H9 (cell line): ENCODE results near the gene FHIT. TPM values are rescaled to one million over a fixed set of nuclear protein-coding genes. Genes with fewer than 3 reads are reported as not detected.

ENCODE experiments used
- DNase-seq: peaks from one replicate; pipeline ENCODE4 v3.0.0-alpha.2; 2017
- H2AFZ ChIP-seq: one replicate; pipeline ENCODE4 v1.6.1; 2013; ENCODE audit warnings: mild to moderate bottlenecking, low read length, control low read depth, moderate library complexity
- H2AK5ac ChIP-seq: 2 replicates; pipeline ENCODE4 v1.6.1; 2013; ENCODE audit warnings: low read length, control low read depth, mixed read lengths; ENCODE audit not compliant: insufficient read length
- H2BK120ac ChIP-seq: one replicate; pipeline ENCODE4 v1.6.1; 2013; ENCODE audit warnings: low read depth, mild to moderate bottlenecking, low read length, control low read depth, inconsistent platforms; ENCODE audit not compliant: poor library complexity, severe bottlenecking
- H2BK12ac ChIP-seq: 2 replicates; pipeline ENCODE4 v1.6.1; 2013; ENCODE audit warnings: low read length, control low read depth, mixed read lengths, low read depth; ENCODE audit not compliant: insufficient read length
- H2BK15ac ChIP-seq: 2 replicates; pipeline ENCODE4 v1.6.1; 2013; ENCODE audit warnings: low read depth, low read length, control low read depth
- H2BK20ac ChIP-seq: one replicate; pipeline ENCODE4 v1.6.1; 2013; ENCODE audit warnings: low read depth, mild to moderate bottlenecking, low read length, control low read depth, inconsistent platforms; ENCODE audit not compliant: poor library complexity, severe bottlenecking
- H2BK5ac ChIP-seq: 2 replicates; pipeline ENCODE4 v1.6.1; 2013; ENCODE audit warnings: low read length, control low read depth, mixed read lengths; ENCODE audit not compliant: insufficient read length
- H3K14ac ChIP-seq: 2 replicates; pipeline ENCODE4 v1.6.1; 2013; ENCODE audit warnings: low read length, control low read depth; ENCODE audit not compliant: insufficient read depth
- H3K18ac ChIP-seq: 2 replicates; pipeline ENCODE4 v1.6.1; 2013; ENCODE audit warnings: low read depth, mild to moderate bottlenecking, mixed read lengths, low read length, control low read depth; ENCODE audit not compliant: insufficient read length
- H3K23ac ChIP-seq: 2 replicates; pipeline ENCODE4 v1.6.1; 2013; ENCODE audit warnings: low read length, control low read depth, mixed read lengths, low read depth; ENCODE audit not compliant: insufficient read length
- H3K23me2 ChIP-seq: 2 replicates; pipeline ENCODE4 v1.6.1; 2013; ENCODE audit warnings: low read depth, mild to moderate bottlenecking, mixed read lengths, low read length, control low read depth; ENCODE audit not compliant: insufficient read length, poor library complexity, severe bottlenecking
- H3K27ac ChIP-seq: 2 replicates; pipeline ENCODE4 v1.5.1; 2013; ENCODE audit warnings: low read length, control low read depth, mixed read lengths, low read depth; ENCODE audit not compliant: insufficient read length
- H3K27me3 ChIP-seq: 2 replicates; pipeline ENCODE4 v1.6.1; 2013; ENCODE audit warnings: low read length, control low read depth, inconsistent platforms; ENCODE audit not compliant: insufficient read depth
- H3K4ac ChIP-seq: 2 replicates; pipeline ENCODE4 v1.6.1; 2013; ENCODE audit warnings: low read depth, mild to moderate bottlenecking, control low read depth, inconsistent platforms, low read length, moderate library complexity
- H3K4me1 ChIP-seq: 2 replicates; pipeline ENCODE4 v1.6.1; 2013; ENCODE audit warnings: low read length, control low read depth, inconsistent platforms; ENCODE audit not compliant: insufficient read depth
- H3K4me2 ChIP-seq: 2 replicates; pipeline ENCODE4 v1.6.1; 2013; ENCODE audit warnings: low read length, control low read depth, mixed read lengths; ENCODE audit not compliant: insufficient read length, insufficient read depth
- H3K56ac ChIP-seq: 2 replicates; pipeline ENCODE4 v1.6.1; 2013; ENCODE audit warnings: low read depth, mild to moderate bottlenecking, mixed read lengths, low read length, control low read depth; ENCODE audit not compliant: insufficient read length
- H3K79me1 ChIP-seq: 2 replicates; pipeline ENCODE4 v1.6.1; 2013; ENCODE audit warnings: low read depth, mild to moderate bottlenecking, moderate library complexity, low read length, control low read depth, inconsistent platforms; ENCODE audit not compliant: insufficient read depth, poor library complexity, severe bottlenecking
- H3K79me2 ChIP-seq: 2 replicates; pipeline ENCODE4 v1.6.1; 2013; ENCODE audit warnings: low read length, control low read depth, inconsistent platforms; ENCODE audit not compliant: insufficient read depth
- H3K9ac ChIP-seq: 2 replicates; pipeline ENCODE4 v1.6.1; 2013; ENCODE audit warnings: low read length, control low read depth, mixed read lengths; ENCODE audit not compliant: insufficient read length; ENCODE audit errors: extremely low read depth
- H3K9me3 ChIP-seq: one replicate; pipeline ENCODE4 v1.6.1; 2013; ENCODE audit warnings: low read depth, low read length, inconsistent platforms; ENCODE audit not compliant: control insufficient read depth
- H3T11ph ChIP-seq: one replicate; pipeline ENCODE4 v1.6.1; 2013; ENCODE audit warnings: mild to moderate bottlenecking, low read length, control low read depth, inconsistent platforms
- H4K20me1 ChIP-seq: one replicate; pipeline ENCODE4 v1.6.1; 2013; ENCODE audit not compliant: control insufficient read depth, insufficient read length, insufficient read depth
- H4K5ac ChIP-seq: 2 replicates; pipeline ENCODE4 v1.6.1; 2013; ENCODE audit warnings: low read depth, mild to moderate bottlenecking, mixed read lengths, low read length, control low read depth; ENCODE audit not compliant: insufficient read length
- H4K8ac ChIP-seq: replicated peaks from 2 replicates; pipeline ENCODE4 v1.6.1; 2013; ENCODE audit warnings: low read length, control low read depth, mixed read lengths, low read depth; ENCODE audit not compliant: insufficient read length
- H4K91ac ChIP-seq: 2 replicates; pipeline ENCODE4 v1.6.1; 2013; ENCODE audit warnings: low read depth, mild to moderate bottlenecking, moderate library complexity, mixed read lengths, low read length, control low read depth; ENCODE audit not compliant: insufficient read length
- H3K27ac Mint-ChIP-seq, 3 experiments: 2 replicates in 2 of 3; 3 replicates in 1 of 3; pipeline ENCODE4 v1.8.0; 2020 to 2021; ENCODE audit warnings: mixed read lengths in 3 of 3, mild to moderate bottlenecking in 1 of 3, moderate library complexity in 1 of 3
- H3K27me3 Mint-ChIP-seq: 2 replicates; pipeline ENCODE4 v1.8.0; 2021; ENCODE audit warnings: low read depth, mild to moderate bottlenecking, moderate library complexity, mixed read lengths
- H3K36me3 Mint-ChIP-seq, 3 experiments: 2 replicates in 2 of 3; 3 replicates in 1 of 3; pipeline ENCODE4 v1.8.0; 2020 to 2021; ENCODE audit warnings: low read depth in 3 of 3, mixed read lengths in 3 of 3; ENCODE audit not compliant: insufficient read depth in 1 of 3
- H3K4me1 Mint-ChIP-seq, 2 experiments: 2 replicates each; pipeline ENCODE4 v1.8.0; 2020; ENCODE audit warnings: mixed read lengths in 2 of 2
- H3K4me3 Mint-ChIP-seq, 2 experiments: 2 replicates in 1 of 2; 3 replicates in 1 of 2; pipeline ENCODE4 v1.8.0; 2020 to 2021; ENCODE audit warnings: mild to moderate bottlenecking in 2 of 2, mixed read lengths in 2 of 2, moderate library complexity in 1 of 2
- H3K9me3 Mint-ChIP-seq, 2 experiments: 2 replicates in 1 of 2; 3 replicates in 1 of 2; pipeline ENCODE4 v1.8.0; 2020; ENCODE audit warnings: mild to moderate bottlenecking in 2 of 2, mixed read lengths in 2 of 2, moderate library complexity in 1 of 2
- WGBS: extraction: QIAGEN DNeasy Blood & Tissue Kit; methylation state at CpG from one replicate; pipeline ENCODE4 v1.1.7; 2013; ENCODE audit warnings: missing lambda C conversion rate, low lambda C conversion rate, mixed read lengths; ENCODE audit not compliant: insufficient read length; ENCODE audit errors: extremely low coverage; 5-methylcytosine and 5-hydroxymethylcytosine counted together
- total RNA-seq: library from RNA; stranded (reverse); gene quantifications from 2 replicates; pipeline ENCODE4 v1.2.1, GENCODE V29; 2021
- TF ChIP-seq, protein P1 (sequence below): fragments of 200-600 bp; sonication (generic); conservative IDR thresholded peaks from 3 replicates; pipeline ENCODE4 v1.8.0; 2021; ENCODE audit warnings: antibody characterized with exemption, mild to moderate bottlenecking

Gene FHIT
- total RNA-seq, 1 experiment from 2014 or later = 3.0 TPM

DNA sequence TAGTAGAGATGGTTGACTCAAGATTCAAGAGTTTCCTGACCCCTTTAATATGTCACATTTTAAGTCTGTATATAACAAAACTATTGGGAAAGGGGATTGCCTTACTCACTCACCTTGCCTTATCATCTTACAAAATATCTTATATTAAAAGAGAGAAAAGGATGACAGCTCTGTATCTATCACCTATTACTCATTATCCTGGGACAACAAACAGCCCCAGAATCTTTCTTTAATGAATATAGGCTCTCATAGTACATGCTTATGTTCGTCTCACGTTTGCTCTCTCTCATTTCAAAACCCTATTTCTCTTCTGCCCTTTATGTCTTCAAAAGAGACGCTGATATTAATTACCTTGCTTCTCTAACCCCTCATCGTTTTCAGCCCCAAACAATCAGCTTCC is 1178.0 kb downstream of the FHIT start:
- Histone ChIP-seq H3K27ac (no peak overlapping the region), H2BK15ac (no peak overlapping the region)

More for the DNA sequence above, 1178.0 kb downstream of the FHIT start:
- Histone ChIP-seq H4K8ac (no peak overlapping the region), H3K79me1 (no peaks in the 10 kb centered on the region), H3K23me2 (no peaks in the 10 kb centered on the region), H3K9me3 (no peaks in the 10 kb centered on the region), H3K9ac (no peak overlapping the region), H2BK5ac (no peak overlapping the region), H3K18ac (no peak overlapping the region), H2BK20ac (no peak overlapping the region), H3K4ac (no peak overlapping the region), H3K56ac (no peak overlapping the region), H4K91ac (no peak overlapping the region), H3K4me2 (no peak overlapping the region), H4K5ac (no peak overlapping the region), H2BK120ac (no peak overlapping the region), H3K14ac (no peak overlapping the region), H3K79me2 (no peaks in the 10 kb centered on the region; the same call in 1 of the 2 replicates), H2AK5ac (no peak overlapping the region), H3T11ph (no peak overlapping the region), H4K20me1 (no peaks in the 10 kb centered on the region), H2BK12ac (no peak overlapping the region), H2AFZ (no peak overlapping the region), H3K27me3 (no peaks in the 10 kb centered on the region), H3K4me1 (no peaks in the 10 kb centered on the region), H3K23ac (no peak overlapping the region)
- H3K27ac Mint-ChIP-seq = no peak overlapping the region; a peak in 1 of 7 replicates
- peaks cover 0 to under 1% (median 0%) of the 10 kb centered on the region in 3 experiments; a peak in 1 of 7 replicates for H3K36me3 Mint-ChIP-seq
- H3K27me3 Mint-ChIP-seq = no peaks in the 10 kb centered on the region; the same call in 1 of the 2 replicates
- peaks cover 0 to 10% of the 10 kb centered on the region in 2 experiments; a peak in 2 of 4 replicates for H3K4me1 Mint-ChIP-seq
- no peak for DNase-seq
- H3K4me3 Mint-ChIP-seq = no peak overlapping the region; a peak in 1 of 5 replicates
- WGBS = no CpG with 5 or more reads among the region's 4 CpGs
- no peaks in the 10 kb centered on the region; a peak in 1 of 5 replicates for H3K9me3 Mint-ChIP-seq
- TF ChIP-seq, protein P1, sequence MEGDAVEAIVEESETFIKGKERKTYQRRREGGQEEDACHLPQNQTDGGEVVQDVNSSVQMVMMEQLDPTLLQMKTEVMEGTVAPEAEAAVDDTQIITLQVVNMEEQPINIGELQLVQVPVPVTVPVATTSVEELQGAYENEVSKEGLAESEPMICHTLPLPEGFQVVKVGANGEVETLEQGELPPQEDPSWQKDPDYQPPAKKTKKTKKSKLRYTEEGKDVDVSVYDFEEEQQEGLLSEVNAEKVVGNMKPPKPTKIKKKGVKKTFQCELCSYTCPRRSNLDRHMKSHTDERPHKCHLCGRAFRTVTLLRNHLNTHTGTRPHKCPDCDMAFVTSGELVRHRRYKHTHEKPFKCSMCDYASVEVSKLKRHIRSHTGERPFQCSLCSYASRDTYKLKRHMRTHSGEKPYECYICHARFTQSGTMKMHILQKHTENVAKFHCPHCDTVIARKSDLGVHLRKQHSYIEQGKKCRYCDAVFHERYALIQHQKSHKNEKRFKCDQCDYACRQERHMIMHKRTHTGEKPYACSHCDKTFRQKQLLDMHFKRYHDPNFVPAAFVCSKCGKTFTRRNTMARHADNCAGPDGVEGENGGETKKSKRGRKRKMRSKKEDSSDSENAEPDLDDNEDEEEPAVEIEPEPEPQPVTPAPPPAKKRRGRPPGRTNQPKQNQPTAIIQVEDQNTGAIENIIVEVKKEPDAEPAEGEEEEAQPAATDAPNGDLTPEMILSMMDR = no peak
